HTERT RPE-1 (cell line): ENCODE measurements around the gene ALX3.

ENCODE experiments used
- in situ Hi-C: fragments of 300-500 bp; cut with MboI; formaldehyde crosslinking; loops from 4 replicates; pipeline ENCODE4 v1.14.3; 2020; ENCODE audit warnings: low sequenced_read_pairs

The ALX3 gene

DNA sequence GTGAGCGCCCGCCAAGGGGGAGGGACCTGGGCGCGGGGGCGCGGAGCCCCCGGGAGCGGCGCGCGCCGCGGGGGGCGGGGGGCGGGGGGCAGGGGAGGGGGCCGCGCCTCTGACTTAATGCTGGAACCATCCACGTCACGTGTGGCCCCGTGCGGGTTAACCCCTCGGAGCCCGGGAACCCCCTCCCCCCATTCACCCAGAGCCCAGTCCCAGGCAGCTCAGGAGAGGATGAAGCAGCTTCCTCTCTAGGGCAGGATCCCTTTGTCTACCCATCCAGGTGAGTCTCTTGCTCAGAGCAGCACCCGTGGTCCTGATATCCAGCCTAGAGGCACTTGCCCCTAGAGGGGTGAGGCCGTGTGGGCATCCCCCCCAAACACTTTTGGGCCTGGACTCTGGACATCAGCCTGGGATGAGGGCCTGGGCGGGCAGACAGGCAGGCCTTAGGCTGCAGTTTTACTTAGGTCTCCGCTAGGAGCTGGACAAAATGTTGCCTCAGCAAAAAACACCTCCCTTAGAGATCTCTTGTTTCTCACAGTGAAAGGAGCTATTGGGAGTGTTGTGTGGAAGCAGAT is at the start of gene ALX3:
ALX3 (minus strand) TSS at position 2 of the 572 bp plus-strand sequence. CDS start 60 bp downstream, outside the sequence.
- in situ Hi-C loops, result no loop called here

DNA sequence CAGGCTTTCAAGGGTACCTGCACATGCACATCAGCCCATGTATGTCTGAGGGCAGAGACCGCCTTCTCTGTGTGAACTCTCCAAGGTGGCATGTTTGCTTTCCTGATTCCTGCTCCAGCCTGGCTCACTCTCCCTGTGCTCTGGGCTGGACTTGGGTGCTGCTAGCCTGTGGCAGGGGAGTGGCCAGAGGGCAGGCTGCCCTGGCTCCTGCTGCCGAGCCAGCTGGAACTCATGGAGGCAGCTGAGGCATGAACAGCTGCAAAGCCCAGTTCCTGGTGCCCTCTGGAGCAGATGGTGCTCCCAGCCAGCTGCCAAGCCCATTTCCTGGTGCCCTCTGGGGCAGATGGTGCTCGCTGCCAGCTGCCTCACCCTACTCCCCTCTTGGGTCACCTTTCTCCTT is 49.4 kb upstream of the ALX3 start:
- in situ Hi-C loops, result no loop called here

DNA sequence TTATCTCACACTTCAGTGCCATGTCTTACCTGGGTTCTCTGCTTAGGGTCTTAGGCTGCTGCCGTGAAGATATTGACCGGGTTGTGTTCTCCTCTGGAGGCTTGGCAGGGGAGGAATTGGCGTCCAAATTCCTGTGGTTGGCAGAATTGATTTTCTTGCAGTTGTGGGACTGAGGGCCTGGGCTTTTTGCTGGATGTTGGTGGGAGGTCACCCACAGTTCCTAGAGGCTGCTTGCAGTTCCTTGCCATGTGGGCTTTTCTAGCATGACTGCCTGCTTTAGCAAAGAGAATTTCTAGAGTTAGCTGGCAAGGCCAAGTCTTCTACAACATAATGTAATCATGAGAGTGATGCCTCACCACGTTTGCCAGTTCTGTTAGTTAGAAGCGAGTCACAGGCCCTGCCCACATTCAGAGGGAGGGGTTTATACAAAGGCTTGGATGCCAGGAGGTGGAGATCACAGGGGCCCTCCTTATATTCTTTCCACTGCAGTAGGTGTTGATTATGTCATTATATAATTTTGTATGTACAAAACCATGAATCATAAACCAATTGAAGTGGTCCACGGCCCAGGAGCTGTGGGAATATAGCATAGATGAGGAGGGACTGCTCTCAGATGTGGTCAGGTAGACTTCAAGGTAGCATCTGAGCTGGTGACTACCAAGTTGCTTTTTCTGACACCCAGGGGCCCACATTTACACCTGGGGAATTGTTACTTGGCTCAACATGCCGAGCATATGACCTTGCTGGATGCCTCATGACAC is 48.3 kb upstream of the ALX3 start:
- in situ Hi-C loops, result no loop called here

DNA sequence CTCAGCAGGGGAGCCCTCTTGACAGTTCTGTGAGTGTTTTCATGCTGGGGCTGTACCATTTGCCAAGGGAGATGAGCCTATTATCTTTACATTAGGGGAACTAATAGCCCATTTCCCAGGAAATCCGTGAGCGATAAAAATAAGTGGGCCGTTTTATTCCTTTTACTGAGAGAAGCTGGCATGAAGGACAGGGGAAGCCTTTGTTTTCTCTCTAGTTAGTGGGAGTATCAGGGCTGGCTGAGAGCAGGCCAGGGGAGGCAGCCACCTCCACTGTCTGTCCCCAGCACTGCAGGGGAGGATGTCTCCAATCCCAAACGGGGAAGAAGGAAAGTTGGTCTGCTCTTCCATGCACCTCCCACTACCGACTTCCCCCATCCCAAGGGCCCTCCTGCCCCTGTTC is 44.3 kb upstream of the ALX3 start:
- in situ Hi-C loops, result no loop called here

DNA sequence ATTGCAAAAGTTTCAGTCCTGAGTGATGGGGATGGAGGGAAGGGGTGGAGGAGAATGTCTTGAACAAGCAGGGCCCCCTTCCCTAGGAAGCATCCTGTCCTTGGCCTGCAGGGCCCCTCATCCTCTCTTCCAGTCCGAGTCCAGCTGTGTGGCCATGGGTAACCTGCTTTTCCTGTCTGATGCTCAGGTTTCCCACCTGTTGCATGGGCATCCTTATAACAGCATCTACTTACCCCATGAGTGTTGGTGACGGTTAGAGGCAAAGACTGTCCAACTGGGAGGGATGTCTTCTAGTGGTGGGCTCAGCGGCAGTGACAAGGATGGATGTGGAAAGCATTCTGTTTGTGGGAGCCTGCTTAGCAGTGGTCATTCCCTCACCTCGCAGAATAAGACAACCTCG is 43.7 kb upstream of the ALX3 start:
- in situ Hi-C loops, result no loop called here

DNA sequence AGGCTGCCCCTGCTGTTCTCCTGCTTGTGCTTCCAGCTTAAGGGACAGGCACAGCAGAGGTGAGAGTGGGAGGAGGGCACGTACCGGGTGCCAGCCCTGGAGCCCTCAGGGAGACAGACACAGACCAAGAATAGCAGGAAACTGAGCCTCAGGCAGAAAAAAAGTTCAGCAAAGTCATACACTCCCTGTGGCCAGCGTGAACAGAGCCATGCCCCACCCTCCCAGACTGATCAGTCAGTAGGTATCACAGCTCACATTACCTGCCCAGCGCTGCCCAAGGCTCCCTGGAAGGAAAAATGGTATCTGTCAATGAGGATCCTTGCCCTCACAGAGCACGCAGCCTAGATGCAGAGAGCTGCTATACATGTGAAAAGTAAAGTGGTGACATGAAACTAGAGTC is 43.1 kb upstream of the ALX3 start:
- in situ Hi-C loops, result no loop called here

DNA sequence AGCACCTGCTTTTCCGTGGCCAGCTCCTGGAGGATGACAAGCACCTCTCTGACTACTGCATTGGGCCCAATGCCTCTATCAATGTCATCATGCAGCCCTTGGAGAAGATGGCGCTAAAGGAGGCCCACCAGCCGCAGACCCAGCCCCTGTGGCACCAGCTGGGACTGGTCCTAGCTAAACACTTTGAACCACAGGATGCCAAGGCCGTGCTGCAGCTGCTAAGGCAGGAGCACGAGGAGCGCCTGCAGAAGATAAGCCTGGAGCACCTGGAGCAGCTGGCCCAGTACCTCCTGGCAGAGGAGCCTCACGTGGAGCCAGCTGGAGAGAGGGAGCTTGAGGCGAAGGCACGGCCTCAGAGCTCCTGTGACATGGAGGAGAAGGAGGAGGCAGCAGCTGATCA is 42.2 kb upstream of the ALX3 start:
- in situ Hi-C loops, result no loop called here

DNA sequence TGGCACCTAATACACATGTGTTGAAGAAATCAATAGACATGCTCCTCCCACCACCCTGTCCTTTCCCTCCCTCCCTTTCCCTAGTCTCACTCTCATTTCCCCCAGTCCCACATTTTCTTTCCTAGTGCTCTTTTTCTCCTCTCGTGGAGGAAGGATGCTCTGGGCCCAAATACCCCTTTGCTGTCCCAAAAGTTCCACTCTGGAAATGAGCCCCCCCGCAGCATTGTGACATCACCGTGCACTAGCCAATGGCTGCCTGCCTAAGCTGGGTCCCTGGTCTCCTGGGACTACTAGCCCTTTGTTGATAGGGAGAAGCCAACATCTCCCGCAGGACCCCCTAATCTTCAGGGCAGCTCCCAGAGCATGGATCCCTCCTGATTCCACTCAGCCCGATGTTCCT is 41.7 kb upstream of the ALX3 start, which contains the start of gene UBL4B:
UBL4B (plus strand) TSS at position 301 of the 400 bp plus-strand sequence; CDS start at position 393, 92 bp downstream.
- in situ Hi-C loops, result no loop called here

DNA sequence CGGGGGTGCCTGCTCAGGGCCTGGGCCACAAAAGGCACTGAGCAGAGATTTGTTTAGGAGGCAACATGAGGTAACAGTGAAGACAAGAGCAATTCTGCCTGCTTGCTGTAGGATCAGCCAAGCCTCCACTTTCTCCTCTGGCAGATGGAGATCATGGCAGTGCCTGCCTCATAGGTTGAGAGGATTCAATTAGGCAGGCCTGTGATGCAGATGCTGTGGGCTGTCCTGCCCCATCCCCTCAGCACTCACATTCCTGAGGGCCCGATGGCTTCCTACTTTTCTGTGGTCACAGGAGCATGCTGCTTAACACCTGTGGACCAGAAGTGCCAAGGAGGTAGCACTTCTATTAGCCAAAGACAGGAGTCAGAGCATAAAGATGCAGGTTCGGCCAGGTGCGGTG is 40.6 kb upstream of the ALX3 start:
- in situ Hi-C loops, result no loop called here

DNA sequence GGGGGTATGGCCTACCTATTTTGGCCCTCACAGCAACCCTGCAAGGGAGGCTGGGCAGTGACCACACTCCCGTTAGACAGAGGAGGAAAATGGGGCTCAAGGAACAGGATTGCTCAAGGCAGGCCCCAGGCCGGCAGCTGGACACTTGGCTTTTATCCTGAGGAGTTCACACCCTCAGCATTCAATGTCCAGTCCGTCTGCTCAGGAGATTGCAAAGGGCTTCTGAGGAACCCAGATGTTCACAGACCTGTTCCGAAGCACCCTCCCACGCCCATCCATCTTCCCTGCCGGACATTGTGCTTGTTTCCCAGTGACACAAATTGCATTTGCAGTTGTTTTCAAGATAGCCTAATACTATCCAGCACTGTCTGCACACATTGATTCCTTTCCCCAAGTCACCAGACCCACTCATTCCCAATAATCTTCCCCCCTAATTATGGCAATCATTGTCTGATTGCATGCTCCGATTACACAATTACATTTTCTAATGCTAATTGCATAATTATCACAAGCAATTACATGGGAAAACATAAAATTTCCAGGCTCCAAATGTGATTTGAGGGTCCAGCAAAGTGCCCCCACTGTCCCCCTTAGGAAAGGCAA is 37.5 kb upstream of the ALX3 start:
- in situ Hi-C loops, result no loop called here

DNA sequence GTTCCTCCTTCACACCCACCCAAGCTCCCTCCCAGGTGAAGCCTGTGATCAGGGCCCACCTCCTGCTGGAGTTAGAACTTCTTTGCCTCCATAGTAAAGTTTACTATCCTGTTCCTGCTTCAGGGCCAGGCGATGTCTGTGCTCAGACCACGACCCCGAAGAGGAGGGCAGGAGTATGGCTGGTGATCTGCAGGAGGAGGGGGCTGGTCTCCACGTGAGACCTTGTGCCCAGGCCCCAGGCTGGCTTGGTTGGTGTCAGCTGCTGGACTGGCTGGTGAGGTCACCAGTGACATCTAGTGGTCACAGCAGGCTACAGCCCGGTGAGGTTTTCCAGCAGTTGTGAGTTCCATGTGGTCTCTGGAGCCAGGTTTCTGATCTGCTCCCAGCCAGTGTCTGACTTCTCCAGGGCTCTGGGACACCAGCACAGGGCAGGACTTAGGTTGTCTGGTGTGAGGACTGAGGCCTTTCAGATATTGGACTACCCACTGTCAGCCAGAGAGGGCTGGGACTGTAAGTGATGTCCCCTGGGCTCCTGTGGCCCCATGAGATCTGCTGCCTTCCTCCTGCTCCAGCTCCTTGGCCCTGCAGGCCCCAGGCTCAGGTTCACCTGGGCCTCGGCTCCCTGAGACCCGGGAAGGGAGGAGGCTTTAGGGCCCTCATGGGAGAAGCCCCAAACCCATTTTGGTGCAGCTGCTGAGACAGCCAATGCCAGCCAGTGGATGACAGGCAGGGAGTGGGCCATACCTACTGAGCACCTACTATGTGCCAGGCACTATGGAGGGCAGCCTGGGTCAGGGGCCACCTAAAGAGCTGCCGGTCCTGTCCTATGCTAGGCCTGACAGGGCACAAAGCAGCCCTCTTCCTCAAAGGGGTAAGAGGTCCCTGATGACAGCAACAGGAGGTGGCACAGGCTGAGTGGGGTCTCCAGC is 35.8 kb upstream of the ALX3 start:
- in situ Hi-C loops, result no loop called here

DNA sequence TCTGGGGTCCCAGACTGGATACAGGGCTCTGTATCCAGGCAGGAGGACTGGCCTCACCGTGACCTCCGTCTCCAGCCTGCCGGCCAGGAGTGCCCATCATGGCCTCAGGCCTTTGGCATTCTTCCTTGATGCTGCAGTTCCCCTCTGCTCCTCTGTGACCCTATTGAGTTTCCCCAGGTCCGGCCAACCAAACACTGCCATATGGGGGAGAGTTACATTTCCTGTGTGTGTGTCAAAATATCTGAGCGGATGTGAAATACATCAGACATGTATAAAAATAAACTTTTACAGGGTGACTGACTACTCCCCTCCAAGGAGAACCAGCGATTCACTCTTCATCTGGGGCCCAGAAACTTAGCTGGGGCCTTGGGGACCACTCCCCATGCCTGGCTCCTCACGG is 31.6 kb upstream of the ALX3 start:
- in situ Hi-C loops, result no loop called here

DNA sequence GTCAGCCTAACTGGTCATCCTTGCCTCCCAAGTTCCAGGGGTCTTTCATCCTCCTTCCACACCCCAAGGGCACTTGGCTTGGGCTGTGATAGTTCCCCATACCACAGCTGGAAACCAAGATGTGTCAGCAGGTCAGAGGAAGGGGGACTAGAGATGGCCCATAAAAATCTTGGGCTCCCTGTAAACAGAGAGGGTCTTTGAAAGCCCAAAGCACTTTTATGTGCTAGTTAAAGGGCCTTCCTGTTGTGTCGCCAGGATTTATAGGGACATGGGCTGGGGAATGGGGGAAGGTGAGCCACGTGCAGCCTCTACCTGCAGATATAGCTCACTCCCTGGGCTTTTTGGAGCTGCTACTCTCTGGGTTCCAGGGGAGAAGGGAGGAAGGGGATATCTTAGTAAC is 29.9 kb upstream of the ALX3 start:
- in situ Hi-C loops, result no loop called here

DNA sequence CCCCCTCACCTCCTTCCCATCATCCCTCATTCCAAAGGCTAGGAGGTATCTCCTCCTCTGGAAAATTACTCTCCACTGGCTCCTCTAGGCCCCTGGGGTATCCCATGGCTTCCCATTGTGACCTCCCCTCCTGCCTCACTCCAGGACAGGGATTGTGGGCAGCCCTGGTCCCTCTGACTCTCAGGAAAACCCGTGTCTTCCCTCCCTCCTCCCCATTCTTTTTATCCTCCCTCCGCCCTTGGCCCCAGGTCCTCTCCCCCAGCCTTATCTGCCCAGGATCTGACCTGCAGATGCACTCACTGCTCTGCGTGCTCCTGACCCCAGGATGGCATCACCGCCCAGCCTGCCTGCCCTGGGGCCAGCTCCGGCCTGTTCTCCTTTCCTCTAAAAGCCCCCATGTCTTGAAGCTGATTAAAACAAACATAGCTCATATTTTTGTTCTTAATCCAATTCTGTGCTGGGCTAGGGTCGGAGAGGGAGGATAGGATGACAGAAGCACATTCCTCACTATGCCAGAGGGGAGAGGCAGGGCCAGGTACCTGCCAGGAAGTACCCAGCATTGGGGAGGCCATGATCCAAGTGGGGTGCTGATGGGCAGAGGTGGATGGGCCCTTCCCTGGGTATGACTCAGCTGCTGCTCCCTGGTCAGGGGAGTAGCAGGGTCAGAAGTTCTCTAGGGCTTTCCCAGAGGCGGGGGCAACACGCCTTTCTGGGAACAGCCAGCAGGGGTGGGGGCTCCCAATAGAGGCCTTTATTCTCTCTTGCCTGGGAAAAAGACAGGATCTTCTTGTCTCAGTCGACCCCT is 28.0 kb upstream of the ALX3 start:
- in situ Hi-C loops, result no loop called here

DNA sequence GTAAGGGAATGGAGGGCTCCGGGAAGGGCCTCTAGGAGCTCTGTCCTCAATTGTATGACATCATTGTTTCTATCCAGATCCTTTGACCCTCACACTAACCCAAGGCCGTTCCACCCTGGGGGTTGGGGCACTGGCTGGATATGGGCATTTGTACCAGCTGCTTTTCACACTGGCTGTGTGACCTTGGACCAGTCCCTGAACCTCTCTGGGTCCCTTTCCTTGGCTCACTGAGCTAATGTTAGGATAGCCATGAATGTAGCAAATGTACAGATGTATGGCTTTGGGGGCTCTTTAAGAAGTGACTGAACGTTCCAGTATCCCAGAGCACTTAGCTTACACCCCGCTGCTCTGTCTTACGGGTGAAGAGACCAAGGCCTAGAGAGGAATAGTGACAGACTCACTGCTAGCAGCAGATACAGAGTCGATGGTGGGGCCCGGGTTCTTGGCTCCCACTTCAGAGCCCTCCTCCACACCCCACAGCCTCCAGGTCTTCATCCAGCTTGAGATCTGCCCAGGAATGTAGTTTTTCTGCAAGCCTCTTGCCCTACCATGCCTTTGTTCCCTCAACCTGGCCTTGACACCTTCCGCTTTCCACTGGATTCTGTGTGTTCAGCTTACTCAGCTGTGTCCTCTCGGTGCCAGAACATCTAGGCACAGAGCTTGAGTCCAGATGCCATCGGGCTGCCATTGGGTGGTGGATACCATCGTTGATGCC is 27.2 kb upstream of the ALX3 start:
- in situ Hi-C loops, result no loop called here

DNA sequence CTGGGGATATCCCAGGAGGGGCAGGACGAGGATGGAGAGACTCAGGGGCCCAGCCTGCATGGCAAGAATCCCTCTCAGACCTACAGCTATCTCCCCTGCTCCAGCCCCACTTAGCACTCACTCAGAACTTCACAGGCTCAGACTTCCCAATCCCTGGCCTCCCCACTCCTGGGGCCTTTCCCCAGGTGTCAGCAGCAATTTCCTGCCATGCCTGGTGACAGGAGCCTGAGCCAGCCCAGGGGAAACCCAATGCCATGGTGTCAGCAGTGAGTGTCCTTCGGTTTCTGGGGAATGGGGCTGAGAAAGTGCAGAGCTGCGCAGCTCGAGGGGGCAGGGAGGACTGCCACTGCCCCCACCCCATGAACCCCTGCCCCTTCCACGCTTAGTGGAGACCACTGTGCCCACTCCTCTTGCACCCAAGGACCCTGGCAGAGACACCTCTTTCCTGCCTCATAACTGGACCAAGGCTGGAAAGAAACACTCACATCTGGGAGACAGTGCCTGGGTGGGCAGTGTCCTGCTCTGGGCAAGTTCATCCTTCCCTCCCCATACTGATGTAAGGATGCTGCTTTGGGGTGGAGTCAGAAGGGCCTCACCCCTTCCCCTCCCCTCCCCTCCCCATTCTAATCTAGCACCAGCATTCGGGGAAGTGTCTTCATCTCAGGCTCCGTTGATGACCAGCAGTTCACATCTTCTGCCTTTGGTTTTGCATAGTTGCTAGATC is 24.6 kb upstream of the ALX3 start:
- in situ Hi-C loops, result no loop called here

DNA sequence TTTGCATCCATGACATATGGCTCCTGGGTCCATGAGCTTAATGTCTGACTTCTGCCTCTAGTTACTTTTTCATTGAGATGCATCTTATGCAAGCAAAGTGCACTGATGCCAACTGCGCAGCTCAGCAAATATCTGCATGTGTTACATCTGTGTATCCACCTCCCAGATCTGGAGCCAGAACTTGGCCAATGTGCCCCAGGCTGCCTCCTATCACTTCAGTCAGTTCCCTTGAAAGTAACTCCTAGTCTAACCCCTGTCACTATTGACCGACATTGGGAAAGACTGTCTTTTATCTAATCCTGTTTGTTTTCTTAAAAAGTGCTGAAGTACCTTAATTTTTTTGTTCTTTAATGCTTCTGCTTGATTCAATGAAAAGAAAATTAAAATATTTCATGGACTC is 22.5 kb upstream of the ALX3 start:
- in situ Hi-C loops, result no loop called here

DNA sequence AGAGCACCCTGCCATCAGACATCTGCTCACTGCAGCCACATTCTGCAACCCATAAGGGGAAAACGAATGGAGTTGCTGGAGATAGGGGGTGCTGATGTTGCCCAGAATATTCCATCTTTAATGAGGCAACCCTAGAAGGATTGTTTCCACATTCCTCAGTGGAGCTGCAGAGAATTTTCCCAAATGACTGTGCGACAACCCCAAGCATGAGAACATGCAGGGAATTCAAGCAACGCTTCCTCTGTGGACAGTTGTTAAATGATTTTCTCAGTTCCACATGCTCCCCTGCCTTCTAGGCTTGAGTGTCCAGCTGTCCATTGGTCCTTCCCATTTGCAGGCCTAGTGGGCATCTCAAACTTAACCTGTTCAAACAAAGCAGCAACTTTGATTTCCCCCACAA is 21.3 kb upstream of the ALX3 start:
- in situ Hi-C loops, result no loop called here

DNA sequence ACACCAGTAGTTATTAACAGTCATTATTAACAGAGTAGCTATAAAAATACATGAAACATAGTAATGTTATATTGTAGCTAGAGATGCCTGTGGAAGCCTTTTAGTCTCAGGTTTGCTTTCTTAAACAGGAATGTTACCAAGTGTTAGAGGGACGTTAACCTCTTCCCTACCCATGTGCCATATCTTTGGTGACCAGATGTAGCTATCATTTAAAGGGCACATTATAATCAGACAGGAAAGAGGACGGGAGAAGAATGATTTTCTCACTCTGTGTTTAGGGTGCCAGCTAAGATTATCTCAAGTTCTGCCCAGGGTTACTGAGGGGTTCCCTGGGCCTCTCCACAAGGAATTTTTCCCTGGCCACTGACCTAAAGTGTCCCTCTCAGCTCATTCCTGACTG is 20.9 kb upstream of the ALX3 start:
- in situ Hi-C loops, result no loop called here
